Measurements from ENCODE around the gene WDR90. TPM values are rescaled to one million over a fixed set of nuclear protein-coding genes. Genes with fewer than 3 reads are reported as not detected.

WDR90 gene
- 15.4 and 24.3 TPM in 2 replicates for total RNA-seq

GRCh38 chr16:648781-649589, at the start of gene WDR90:
Gene WDR90 (plus strand): TSS chr16:649365. CDS start chr16:649417, 52 bp downstream.

GRCh38 chr16:630815-631405, 18.3 kb upstream of the WDR90 start, which contains the start of gene WFIKKN1:
Gene WFIKKN1 (plus strand): TSS chr16:630985. CDS start chr16:631254, 269 bp downstream.

GRCh38 chr16:636206-637080, 12.7 kb upstream of the WDR90 start, which contains the start of gene METTL26:
Gene METTL26 (minus strand): TSS chr16:636305. CDS start chr16:636290, 15 bp downstream.

GRCh38 chr16:641326-642188, 7.6 kb upstream of the WDR90 start, which contains the start of gene MCRIP2:
Gene MCRIP2 (plus strand): TSS chr16:641828. CDS start chr16:641992, 164 bp downstream.

GRCh38 chr16:667780-668518, 18.8 kb downstream of the WDR90 start, which contains the start of gene RHOT2:
Gene RHOT2 (plus strand): TSS chr16:668132. CDS start chr16:668200, 68 bp downstream.

GRCh38 chr16:674968-675883, 26.1 kb downstream of the WDR90 start, which contains the start of gene RHBDL1:
Gene RHBDL1 (plus strand): TSS chr16:675671. CDS start chr16:675791, 120 bp downstream.

GRCh38 chr16:679814-680624, 30.9 kb downstream of the WDR90 start, which contains the start of gene STUB1:
Gene STUB1 (plus strand): TSS chr16:680410. CDS start chr16:680526, 116 bp downstream.

GRCh38 chr16:684071-684794, 35.1 kb downstream of the WDR90 start, which contains the start of gene JMJD8:
Gene JMJD8 (minus strand): TSS chr16:684334. CDS start chr16:684319, 15 bp downstream.

GRCh38 chr16:705431-706188, 56.4 kb downstream of the WDR90 start, which contains the start of gene FBXL16:
Gene FBXL16 (minus strand): TSS chr16:705801. CDS start chr16:697405, 8,396 bp downstream.

GRCh38 chr16:714558-715476, 65.7 kb downstream of the WDR90 start, which contains the start of gene METRN:
Gene METRN (plus strand): TSS chr16:715118. CDS start chr16:715290, 172 bp downstream.

Other genes starting within 250 kb of the WDR90 start
- gene DECR2, start 247.5 kb upstream of the WDR90 start, total RNA-seq, result 9.0 and 14.5 TPM in 2 replicates
- 13.4 and 21.2 TPM in 2 replicates for gene RAB11FIP3, start 223.7 kb upstream of the WDR90 start, total RNA-seq
- gene CAPN15, start 121.7 kb upstream of the WDR90 start, total RNA-seq, result 25.1 and 42.8 TPM in 2 replicates
- 0.11 and 0.39 TPM in 2 replicates for gene PRR35, start 89.0 kb upstream of the WDR90 start, total RNA-seq
- gene NHLRC4, start 82.4 kb upstream of the WDR90 start, total RNA-seq, result 0.33 and 0.39 TPM in 2 replicates
- 27.2 and 36.5 TPM in 2 replicates for gene PIGQ, start 79.4 kb upstream of the WDR90 start, total RNA-seq
- 13.7 and 19.0 TPM in 2 replicates for gene RAB40C, start 59.3 kb upstream of the WDR90 start, total RNA-seq
- under 0.01 and 0.33 TPM in 2 replicates for gene WFIKKN1, start 18.4 kb upstream of the WDR90 start, total RNA-seq
- gene METTL26, start 13.1 kb upstream of the WDR90 start, total RNA-seq, result 86.0 and 133 TPM in 2 replicates
- gene MCRIP2, start 7.5 kb upstream of the WDR90 start, total RNA-seq, result 10.6 and 15.9 TPM in 2 replicates
- gene RHOT2, start 18.8 kb downstream of the WDR90 start, total RNA-seq, result 53.0 and 62.8 TPM in 2 replicates
- 1.1 and 1.2 TPM in 2 replicates for gene RHBDL1, start 26.3 kb downstream of the WDR90 start, total RNA-seq
- gene STUB1, start 31.0 kb downstream of the WDR90 start, total RNA-seq, result 91.0 and 98.5 TPM in 2 replicates
- 53.4 and 76.8 TPM in 2 replicates for gene JMJD8, start 35.0 kb downstream of the WDR90 start, total RNA-seq
- gene WDR24, start 41.0 kb downstream of the WDR90 start, total RNA-seq, result 13.3 and 15.4 TPM in 2 replicates
- 0.11 TPM in 1 of 2 replicates, not detected in the other for gene FBXL16, start 56.4 kb downstream of the WDR90 start, total RNA-seq
- gene METRN, start 65.8 kb downstream of the WDR90 start, total RNA-seq, result 56.1 and 60.4 TPM in 2 replicates
- gene ANTKMT, start 71.8 kb downstream of the WDR90 start, total RNA-seq, result 29.1 and 37.8 TPM in 2 replicates
- gene CCDC78, start 77.1 kb downstream of the WDR90 start, total RNA-seq, result 2.3 and 5.5 TPM in 2 replicates
- 17.0 and 21.2 TPM in 2 replicates for gene HAGHL, start 77.7 kb downstream of the WDR90 start, total RNA-seq
- 45.2 and 53.8 TPM in 2 replicates for gene CIAO3, start 91.6 kb downstream of the WDR90 start, total RNA-seq
- gene MSLN, start 111.4 kb downstream of the WDR90 start, total RNA-seq, result 50.2 and 139 TPM in 2 replicates
- 29.4 and 40.1 TPM in 2 replicates for gene RPUSD1, start 139.0 kb downstream of the WDR90 start, total RNA-seq
- 22.1 and 27.1 TPM in 2 replicates for gene CHTF18, start 139.3 kb downstream of the WDR90 start, total RNA-seq
- gene GNG13, start 151.4 kb downstream of the WDR90 start, total RNA-seq, result 0.39 TPM in 1 of 2 replicates, not detected in the other

Data from placental epithelial cell (primary cell).